Stomach (tissue), 9 donors: Measurements from ENCODE around the gene JSRP1. TPM values are rescaled to one million over a fixed set of nuclear protein-coding genes. Genes with fewer than 3 reads are reported as not detected.

Experiments
- DNase-seq, 2 donors: peaks; one replicate each; pipeline versions ENCODE4 v3.0.0 to v3.0.0-alpha.2; 2013 to 2019
- H3K27ac ChIP-seq, 5 donors: fragments of 200-600 bp in 4 of 5; sonication (generic) in 4 of 5; one replicate each; pipeline ENCODE4 v1.5.1; 2013 to 2019; ENCODE audit warnings: mild to moderate bottlenecking in 1 of 5, moderate library complexity in 1 of 5
- H3K27me3 ChIP-seq, 3 donors: fragments of 200-600 bp; sonication (generic); one replicate each; pipeline ENCODE4 v1.5.1; 2017 to 2019; ENCODE audit warnings: mixed run types in 1 of 3
- H3K36me3 ChIP-seq, 4 donors: fragments of 200-600 bp; sonication (generic); 1 replicate in 3 of 4; 2 replicates in 1 of 4; pipeline ENCODE4 v1.5.1; 2016 to 2019
- H3K4me1 ChIP-seq, 4 donors: fragments of 200-600 bp; sonication (generic); one replicate each; pipeline ENCODE4 v1.5.1; 2016 to 2019
- H3K4me3 ChIP-seq, 4 donors: fragments of 200-600 bp; sonication (generic) in 3 of 4; one replicate each; pipeline ENCODE4 v1.5.1; 2016 to 2019; ENCODE audit warnings: mild to moderate bottlenecking in 1 of 4
- H3K9me3 ChIP-seq, 4 donors: fragments of 200-600 bp; sonication (generic); one replicate each; pipeline ENCODE4 v1.5.1; 2016 to 2019
- CTCF ChIP-seq, 7 experiments: fragments of 450-650 bp in 4 of 7; fragments of 200-600 bp in 3 of 7; sonication (generic) in 3 of 7; IDR thresholded peaks; one replicate each; pipeline ENCODE4 v1.5.1; 2016 to 2019; ENCODE audit warnings: antibody characterized with exemption in 7 of 7, control low read depth in 2 of 7, mild to moderate bottlenecking in 1 of 7
- EP300 ChIP-seq: sonication (generic); formaldehyde crosslinking; IDR thresholded peaks from one replicate; pipeline ENCODE4 v1.6.1; 2017; ENCODE audit warnings: antibody characterized with exemption
- POLR2A ChIP-seq, 4 donors: fragments of 450-650 bp; IDR thresholded peaks; one replicate each; pipeline ENCODE4 v1.6.1; 2016; ENCODE audit warnings: antibody characterized with exemption in 4 of 4, control low read depth in 2 of 4, mild to moderate bottlenecking in 1 of 4, moderate library complexity in 1 of 4
- POLR2AphosphoS5 ChIP-seq, 3 donors: sonication (generic); formaldehyde crosslinking; IDR thresholded peaks; one replicate each; pipeline ENCODE4 v1.6.1; 2016; ENCODE audit warnings: antibody characterized with exemption in 3 of 3
- WGBS, 5 donors: extraction: QIAGEN DNeasy Blood & Tissue Kit in 3 of 5; methylation state at CpG; one replicate each; pipeline versions ENCODE4 v1.1.5 to v1.1.7; 2013 to 2018; 5-methylcytosine and 5-hydroxymethylcytosine counted together
- intact Hi-C: fragments of 100-400 bp; cut with DNase I; formaldehyde crosslinking; loops from one replicate; pipeline ENCODE4 v1.15.1; 2023; ENCODE audit warnings: low total_unique reads
- polyA plus RNA-seq, 3 donors: library from polyadenylated mRNA; stranded (reverse); fragments of 200-250 nt; gene quantifications; one replicate each; pipeline ENCODE4 v1.2.3, GENCODE V29; 2013
- total RNA-seq, 5 donors: library from RNA; depleted of rRNA; stranded (reverse); fragments of >200 nt; gene quantifications; one replicate each; pipeline versions ENCODE4 v1.1.0 to v1.2.3, GENCODE V29; 2014 to 2016
- donor health status: healthy with polysubstance abuse.
- donor health status: Bipolar disorder and iron deficiency.
- donor health status: healthy.

Gene JSRP1
- total and polyA plus RNA-seq, 8 donors: 0.58 to 0.75 (median 0.68) TPM; not detected in 5

GRCh38 chr19:2291185-2291751 is 35.1 kb upstream of the JSRP1 start:
- Histone ChIP-seq H3K4me1 (peaks cover 28 to 54% (median 42%) of the 10 kb centered on the region in 4 donors), H3K27me3 (peaks cover 17 to 94% (median 55%) of the 10 kb centered on the region in 3 donors), H3K9me3 (no peaks in the 10 kb centered on the region), H3K27ac (peak overlapping the region in 1 of 5 donors; percentile 84), H3K36me3 (no peaks in the 10 kb centered on the region), H3K4me3 (peak overlapping the region; percentile 41 to 56 (median 44))
- TF ChIP-seq POLR2A (IDR thresholded peaks at IDR 0.05) (no peak), CTCF (IDR thresholded peaks at IDR 0.05) (no peak), EP300 (no peak), POLR2AphosphoS5 (IDR thresholded peaks at IDR 0.05) (no peak)
- peak in 1 of 2 donors; percentile 71 for DNase-seq
- WGBS, 5 donors: 6 to 45% (median 13%) methylated on average over 30 to 67 of the region's 67 CpGs
- intact Hi-C loops: no loop called here

- Histone ChIP-seq H3K27ac (peak overlapping the region in 4 of 5 donors; percentile 51 to 84 (median 70)), H3K4me1 (peaks cover 28 to 54% (median 42%) of the 10 kb centered on the region in 4 donors)
- DNase-seq: no peak
These were observed 34.4 kb upstream of the JSRP1 start for GRCh38 chr19:2290441-2291184.

GRCh38 chr19:2289714-2290435 is 33.7 kb upstream of the JSRP1 start:
- TF ChIP-seq POLR2AphosphoS5 (IDR thresholded peaks at IDR 0.05): no peak
- TF ChIP-seq POLR2A (IDR thresholded peaks at IDR 0.05): no peak
- H3K4me1 ChIP-seq: peaks cover 28 to 48% (median 36%) of the 10 kb centered on the region in 4 donors
- H3K27me3 ChIP-seq: peaks cover 17 to 88% (median 49%) of the 10 kb centered on the region in 3 donors
- intact Hi-C loops: loop anchor here (10.0 kb wide), 1 partner anchor 155 kb away; no protein-coding TSS in a partner anchor
- H3K36me3 ChIP-seq: no peaks in the 10 kb centered on the region
- peak overlapping the region; percentile 41 to 56 (median 44) for H3K4me3 ChIP-seq
- no peaks in the 10 kb centered on the region for H3K9me3 ChIP-seq
- H3K27ac ChIP-seq: peak overlapping the region in 4 of 5 donors; percentile 51 to 84 (median 70)
- DNase-seq: peak; percentile 41 to 66
- WGBS, 5 donors: 1 to 10% (median 2%) methylated on average over 25 to 71 of the region's 74 CpGs

More at GRCh38 chr19:2290441-2291184, 34.4 kb upstream of the JSRP1 start:
- Histone ChIP-seq H3K36me3 (no peaks in the 10 kb centered on the region), H3K9me3 (no peaks in the 10 kb centered on the region), H3K27me3 (peaks cover 17 to 94% (median 50%) of the 10 kb centered on the region in 3 donors), H3K4me3 (peak overlapping the region; percentile 41 to 56 (median 44))
- WGBS, 5 donors: 0 to 13% (median 4%) methylated on average over 13 to 82 of the region's 82 CpGs
- intact Hi-C loops: no loop called here
- TF ChIP-seq CTCF (IDR thresholded peaks at IDR 0.05): no peak
- no peak for TF ChIP-seq POLR2A (IDR thresholded peaks at IDR 0.05)
- no peak for TF ChIP-seq POLR2AphosphoS5 (IDR thresholded peaks at IDR 0.05)
- TF ChIP-seq EP300: no peak

- 51 to 66% (median 58%) methylated on average over 19 to 28 of the region's 28 CpGs for WGBS, 5 donors
- intact Hi-C loops: loop anchor here (10.0 kb wide), 1 partner anchor 156 kb away; no protein-coding TSS in a partner anchor
- Histone ChIP-seq H3K27me3 (peaks cover 17 to 80% (median 49%) of the 10 kb centered on the region in 3 donors), H3K36me3 (no peaks in the 10 kb centered on the region), H3K4me3 (peak overlapping the region; percentile 41 to 56 (median 44)), H3K27ac (peak overlapping the region; percentile 16 to 84 (median 66)), H3K4me1 (peaks cover 27 to 40% (median 30%) of the 10 kb centered on the region in 4 donors), H3K9me3 (no peaks in the 10 kb centered on the region)
- DNase-seq: no peak
- TF ChIP-seq POLR2AphosphoS5 (IDR thresholded peaks at IDR 0.05): no peak
- no peak for TF ChIP-seq EP300
- no peak for TF ChIP-seq POLR2A (IDR thresholded peaks at IDR 0.05)
- TF ChIP-seq CTCF (IDR thresholded peaks at IDR 0.05): no peak
These were observed 32.8 kb upstream of the JSRP1 start for GRCh38 chr19:2288818-2289713.
